IMR-90 (cell line): ENCODE measurements around the gene PSD2. TPM values are rescaled to one million over a fixed set of nuclear protein-coding genes. Genes with fewer than 3 reads are reported as not detected.
A peak's percentile ranks its signal among the peaks of the same experiment; 100 is the strongest.

ENCODE experiments used
- ATAC-seq: fragments of 200-7000 bp; cut with Tn5 transposase; 2 replicates; pipeline ENCODE4 v1.9.1; 2020; ENCODE audit warnings: low read depth, mild to moderate bottlenecking, moderate library complexity
- BruUV-seq: library from RNA; stranded (reverse); fragments of 400-500 nt; replicated peaks from 2 replicates; lab custom pipeline; 2021; lab: Mats Ljungman, UMichigan
- CTCF ChIA-PET: fragments of 300-600 bp; formaldehyde crosslinking; extraction: SDS; loops from one replicate; lab custom pipeline; 2021; ENCODE audit warnings: antibody characterized with exemption; lab: Yijun Ruan, JAX
- POLR2A ChIA-PET: fragments of 300-600 bp; sonication (Branson Sonifier 250); formaldehyde crosslinking; loops from one replicate; lab custom pipeline; 2022; ENCODE audit warnings: antibody characterized with exemption; ENCODE audit not compliant: unreplicated experiment; lab: Charles Lee
- DNase-seq: peaks from one replicate; pipeline ENCODE4 v3.0.0; 2013
- H2AFZ ChIP-seq: replicated peaks from 2 replicates; pipeline ENCODE3; 2013; ENCODE audit warnings: low read length, mild to moderate bottlenecking; ENCODE audit not compliant: poor library complexity
- H2AK5ac ChIP-seq: 2 replicates; pipeline ENCODE4 v1.6.1; 2013; ENCODE audit warnings: low read depth, low read length, inconsistent platforms
- H2AK9ac ChIP-seq: replicated peaks from 2 replicates; pipeline ENCODE3; 2013; ENCODE audit warnings: mild to moderate bottlenecking, low read depth, low read length, moderate library complexity; ENCODE audit not compliant: poor library complexity
- H2BK120ac ChIP-seq: 2 replicates; pipeline ENCODE4 v1.6.1; 2013; ENCODE audit warnings: low read depth, low read length, inconsistent platforms
- H2BK15ac ChIP-seq: 3 replicates; pipeline ENCODE4 v1.6.1; 2013; ENCODE audit warnings: low read depth, low read length, inconsistent platforms
- H2BK20ac ChIP-seq: 2 replicates; pipeline ENCODE4 v1.6.1; 2013; ENCODE audit warnings: low read depth, mild to moderate bottlenecking, inconsistent platforms, low read length, moderate library complexity
- H2BK5ac ChIP-seq: 2 replicates; pipeline ENCODE4 v1.6.1; 2013; ENCODE audit warnings: mild to moderate bottlenecking, low read depth, low read length, inconsistent platforms; ENCODE audit not compliant: poor library complexity, severe bottlenecking
- H3K14ac ChIP-seq: replicated peaks from 2 replicates; pipeline ENCODE4 v1.6.1; 2013; ENCODE audit warnings: low read depth, low read length, inconsistent platforms
- H3K18ac ChIP-seq: 2 replicates; pipeline ENCODE4 v1.6.1; 2013; ENCODE audit warnings: low read depth, low read length, control low read depth
- H3K23ac ChIP-seq: 2 replicates; pipeline ENCODE4 v1.6.1; 2013; ENCODE audit warnings: low read depth, low read length, inconsistent platforms
- H3K27ac ChIP-seq: 2 replicates; pipeline ENCODE4 v1.5.1; 2013; ENCODE audit warnings: mild to moderate bottlenecking, control low read depth, low read length; ENCODE audit not compliant: insufficient read depth
- H3K27me3 ChIP-seq: 2 replicates; pipeline ENCODE4 v1.6.1; 2013; ENCODE audit warnings: low read length; ENCODE audit not compliant: control insufficient read depth, insufficient read depth
- H3K36me3 ChIP-seq: 2 replicates; pipeline ENCODE4 v1.6.1; 2013; ENCODE audit warnings: low read length, mixed read lengths; ENCODE audit not compliant: control insufficient read depth, insufficient read depth
- H3K4ac ChIP-seq: 2 replicates; pipeline ENCODE4 v1.6.1; 2013; ENCODE audit warnings: low read depth, low read length, inconsistent platforms
- H3K4me1 ChIP-seq: 2 replicates; pipeline ENCODE4 v1.6.1; 2013; ENCODE audit warnings: low read length, mixed read lengths; ENCODE audit not compliant: control insufficient read depth, insufficient read depth
- H3K4me2 ChIP-seq: 2 replicates; pipeline ENCODE4 v1.6.1; 2013; ENCODE audit warnings: low read depth, mild to moderate bottlenecking, control low read depth, low read length, moderate library complexity
- H3K4me3 ChIP-seq: 2 replicates; pipeline ENCODE4 v1.5.1; 2013; ENCODE audit warnings: low read depth, mild to moderate bottlenecking, control low read depth, low read length, moderate library complexity; ENCODE audit not compliant: insufficient read depth
- H3K56ac ChIP-seq: 2 replicates; pipeline ENCODE4 v1.6.1; 2013; ENCODE audit warnings: low read length, inconsistent platforms; ENCODE audit not compliant: insufficient read depth; ENCODE audit errors: extremely low read depth
- H3K79me1 ChIP-seq, 2 experiments: 2 replicates each; pipeline ENCODE4 v1.6.1; 2013; ENCODE audit warnings: low read length in 2 of 2, inconsistent platforms in 1 of 2, low read depth in 1 of 2
- H3K9ac ChIP-seq: 2 replicates; pipeline ENCODE4 v1.6.1; 2013; ENCODE audit warnings: low read depth, low read length, control low read depth
- H3K9me1 ChIP-seq: 2 replicates; pipeline ENCODE4 v1.6.1; 2013; ENCODE audit warnings: low read length, inconsistent platforms; ENCODE audit not compliant: insufficient read depth
- H3K9me3 ChIP-seq: 2 replicates; pipeline ENCODE4 v1.6.1; 2013; ENCODE audit warnings: low read length; ENCODE audit not compliant: control insufficient read depth, insufficient read depth
- H4K20me1 ChIP-seq: 2 replicates; pipeline ENCODE4 v1.6.1; 2013; ENCODE audit warnings: low read length, inconsistent platforms; ENCODE audit not compliant: insufficient read depth
- H4K5ac ChIP-seq: 2 replicates; pipeline ENCODE4 v1.6.1; 2013; ENCODE audit warnings: mild to moderate bottlenecking, low read depth, low read length, control low read depth
- H4K8ac ChIP-seq, 2 experiments: 2 replicates each; pipeline ENCODE4 v1.6.1; 2013; ENCODE audit warnings: low read depth in 2 of 2, low read length in 2 of 2, control low read depth in 1 of 2, inconsistent platforms in 1 of 2
- H4K91ac ChIP-seq: 2 replicates; pipeline ENCODE4 v1.6.1; 2013; ENCODE audit warnings: low read depth, low read length, inconsistent platforms; ENCODE audit not compliant: insufficient read depth
- BHLHE40 ChIP-seq: fragments of 150-350 bp; IDR thresholded peaks from 2 replicates; pipeline ENCODE4 v1.6.1; 2016; ENCODE audit warnings: mild to moderate bottlenecking, low read depth, low read length
- CEBPB ChIP-seq: IDR thresholded peaks from 2 replicates; pipeline ENCODE4 v1.6.1; 2012; ENCODE audit warnings: low read depth, low read length, improper control_type of control experiment
- CHD1 ChIP-seq: IDR thresholded peaks from 2 replicates; pipeline ENCODE4 v1.6.1; 2012; ENCODE audit warnings: low read depth, low read length, improper control_type of control experiment
- CTCF ChIP-seq: conservative IDR thresholded peaks from 2 replicates; pipeline ENCODE4 v1.5.1; 2012; ENCODE audit warnings: mild to moderate bottlenecking, low read depth, low read length, improper control_type of control experiment
- ELK1 ChIP-seq: fragments of 150-350 bp; IDR thresholded peaks from 2 replicates; pipeline ENCODE4 v1.6.1; 2016; ENCODE audit warnings: low read depth, mild to moderate bottlenecking, low read length, moderate library complexity, borderline replicate concordance
- FOS ChIP-seq: fragments of 150-350 bp; IDR thresholded peaks from 2 replicates; pipeline ENCODE4 v1.6.1; 2016; ENCODE audit warnings: low read depth, low read length
- MAFK ChIP-seq: IDR thresholded peaks from 2 replicates; pipeline ENCODE4 v1.6.1; 2012; ENCODE audit warnings: low read depth, low read length, improper control_type of control experiment
- MAZ ChIP-seq: IDR thresholded peaks from 2 replicates; pipeline ENCODE4 v1.6.1; 2012; ENCODE audit warnings: low read depth, mild to moderate bottlenecking, low read length, improper control_type of control experiment, moderate library complexity, borderline replicate concordance
- MXI1 ChIP-seq: IDR thresholded peaks from 2 replicates; pipeline ENCODE4 v1.6.1; 2012; ENCODE audit warnings: low read depth, mild to moderate bottlenecking, low read length, moderate library complexity, borderline replicate concordance
- POLR2A ChIP-seq: IDR thresholded peaks from 2 replicates; pipeline ENCODE4 v1.6.1; 2012; ENCODE audit warnings: mild to moderate bottlenecking, low read depth, low read length
- RAD21 ChIP-seq: IDR thresholded peaks from 2 replicates; pipeline ENCODE4 v1.6.1; 2012; ENCODE audit warnings: low read length, improper control_type of control experiment
- RFX5 ChIP-seq: IDR thresholded peaks from 2 replicates; pipeline ENCODE4 v1.8.0; 2012; ENCODE audit warnings: low read depth, mild to moderate bottlenecking, low read length, moderate library complexity
- SMC3 ChIP-seq: fragments of 150-350 bp; IDR thresholded peaks from 2 replicates; pipeline ENCODE4 v1.6.1; 2016; ENCODE audit warnings: low read depth, mild to moderate bottlenecking, antibody characterized with exemption, low read length, moderate library complexity
- USF2 ChIP-seq: fragments of 150-350 bp; IDR thresholded peaks from 2 replicates; pipeline ENCODE4 v1.6.1; 2017; ENCODE audit warnings: mild to moderate bottlenecking, antibody characterized with exemption, low read length, low read depth
- WGBS, 2 experiments: methylation state at CpG; one replicate each; pipeline versions ENCODE4 v1.1.5 to v1.1.7; 2013; ENCODE audit warnings: missing lambda C conversion rate in 2 of 2; ENCODE audit not compliant: insufficient read length in 1 of 2; ENCODE audit errors: extremely low coverage in 2 of 2; 5-methylcytosine and 5-hydroxymethylcytosine counted together
- dilution Hi-C: fragments of 300-500 bp; cut with HindIII; formaldehyde crosslinking; loops from one replicate; pipeline ENCODE4 v1.14.3; 2018; ENCODE audit warnings: low sequenced_read_pairs; ENCODE audit not compliant: unreplicated experiment
- in situ Hi-C: fragments of 300-500 bp; cut with MboI; formaldehyde crosslinking; loops from 3 replicates; pipeline ENCODE4 v1.14.3; 2019; ENCODE audit warnings: low sequenced_read_pairs, inconsistent platforms, mixed read lengths
- intact Hi-C: fragments of 100-400 bp; cut with micrococcal nuclease; formaldehyde crosslinking; loops from 2 replicates; pipeline ENCODE4 v1.10.0; 2022
- polyA plus RNA-seq, 3 experiments: library from polyadenylated mRNA; depleted of rRNA; stranded (reverse); fragments of >200 nt; gene quantifications; 2 replicates each; pipeline ENCODE4 v1.2.3, GENCODE V29; 2012; ENCODE audit warnings: low replicate concordance in 1 of 3
- total RNA-seq: library from RNA; depleted of rRNA; stranded (reverse); fragments of >200 nt; gene quantifications from 2 replicates; pipeline ENCODE4 v1.2.3, GENCODE V29; 2012

The PSD2 gene
- total and polyA plus RNA-seq, 2 of the 4 experiments (the other 2 are of a cell fraction): 0.05 TPM; not detected in 1

GRCh38 chr5:139783436-139783965, 12.1 kb upstream of the PSD2 start:
- Histone ChIP-seq H2BK20ac (no peak overlapping the region), H3K56ac (no peak overlapping the region), H3K79me1 (no peaks in the 10 kb centered on the region), H3K4me2 (no peak overlapping the region), H3K27me3 (peaks cover 32% of the 10 kb centered on the region), H3K36me3 (no peaks in the 10 kb centered on the region), H3K27ac (no peak overlapping the region), H3K4me3 (no peak overlapping the region), H2AK9ac (no peak overlapping the region), H2BK5ac (no peak overlapping the region), H3K9me3 (no peaks in the 10 kb centered on the region), H2AFZ (no peak overlapping the region), H2BK120ac (no peak overlapping the region), H3K23ac (no peak overlapping the region), H3K4me1 (no peaks in the 10 kb centered on the region), H2BK15ac (no peak overlapping the region), H4K5ac (no peak overlapping the region), H4K91ac (no peak overlapping the region), H3K9me1 (no peaks in the 10 kb centered on the region), H4K20me1 (no peaks in the 10 kb centered on the region), H2AK5ac (no peak overlapping the region), H3K18ac (no peak overlapping the region), H3K4ac (no peak overlapping the region), H4K8ac (no peak overlapping the region), H3K9ac (no peak overlapping the region), H3K14ac (no peak overlapping the region)
- peak; percentile 20 for DNase-seq
- in situ Hi-C loops (loop anchor here (10.0 to 25.0 kb wide), 2 partner anchors 381 to 579 kb away; partner anchors contain the start of gene SLC4A9), intact Hi-C loops (no loop called here), dilution Hi-C loops (no loop called here)
- no TSS peak for BruUV-seq
- 57% methylated on average over 5 of the region's 7 CpGs; no CpG with 5 or more reads in 1 of the 2 experiments for WGBS, 2 experiments
- POLR2A ChIA-PET: no interaction called here
- no peak for ATAC-seq
- CTCF ChIA-PET: interaction anchor here (0.6 to 1.3 kb wide), 2 partner anchors 8 to 303 kb away, joined by 3 to 5 read pairs; no protein-coding TSS in a partner anchor
- TF ChIP-seq MXI1 (no peak), MAFK (no peak), CEBPB (no peak), USF2 (no peak), SMC3 (no peak), CHD1 (no peak), ELK1 (no peak), BHLHE40 (no peak), RFX5 (no peak), RAD21 (no peak), FOS (no peak), POLR2A (no peak), MAZ (no peak), CTCF (no peak)
